Epidermal melanocyte (primary cell): Measurements from ENCODE around the gene CSMD2.

Experiments used
- DNase-seq: peaks from one replicate; pipeline ENCODE4 v3.0.0; 2011; ENCODE audit warnings: low spot score; ENCODE audit not compliant: insufficient read length

CSMD2 gene

GRCh38 chr1:33719771-33720670 is 445.0 kb downstream of the CSMD2 start:
- no peak for DNase-seq

- no peak for DNase-seq
Measured at GRCh38 chr1:33719326-33719725, 445.7 kb downstream of the CSMD2 start.

- DNase-seq = no peak
Measured at GRCh38 chr1:33718186-33718585, 446.8 kb downstream of the CSMD2 start.

- no peak for DNase-seq
Measured at GRCh38 chr1:33716976-33717688, 447.9 kb downstream of the CSMD2 start.

GRCh38 chr1:33715195-33715811 is 449.7 kb downstream of the CSMD2 start:
- no peak for DNase-seq

- no peak for DNase-seq
Measured at GRCh38 chr1:33714421-33714820, 450.6 kb downstream of the CSMD2 start.

- no peak for DNase-seq
Measured at GRCh38 chr1:33713058-33713877, 451.8 kb downstream of the CSMD2 start.

GRCh38 chr1:33712186-33712585 is 452.8 kb downstream of the CSMD2 start:
- no peak for DNase-seq

GRCh38 chr1:33711511-33711910 is 453.5 kb downstream of the CSMD2 start:
- no peak for DNase-seq

GRCh38 chr1:33710967-33711366 is 454.1 kb downstream of the CSMD2 start:
- DNase-seq = no peak

- no peak for DNase-seq
Measured at GRCh38 chr1:33709783-33710718, 455.0 kb downstream of the CSMD2 start.

- no peak for DNase-seq
Measured at GRCh38 chr1:33709174-33709782, 455.8 kb downstream of the CSMD2 start.

GRCh38 chr1:33706634-33707255 is 458.3 kb downstream of the CSMD2 start:
- no peak for DNase-seq

GRCh38 chr1:33703464-33703863 is 461.6 kb downstream of the CSMD2 start:
- DNase-seq = no peak

GRCh38 chr1:33698361-33699035 is 466.5 kb downstream of the CSMD2 start:
- no peak for DNase-seq

- DNase-seq = no peak
Measured at GRCh38 chr1:33697816-33698215, 467.2 kb downstream of the CSMD2 start.

- no peak for DNase-seq
Measured at GRCh38 chr1:33696962-33697361, 468.1 kb downstream of the CSMD2 start.

GRCh38 chr1:33696311-33696710 is 468.7 kb downstream of the CSMD2 start:
- no peak for DNase-seq
